AG09319 (cell line): ENCODE measurements around the gene SIRT2.
"Not testable (repeated sequence)": the region's sequence is repeated elsewhere in the genome, so short reads cannot be mapped to it uniquely, and the experiment has no call there.

Experiments used
- DNase-seq: peaks from one replicate; pipeline ENCODE4 v3.0.0-alpha.2; 2010; ENCODE audit warnings: low read depth; ENCODE audit errors: extremely low read depth
- TF ChIP-seq, protein P1 (sequence below): IDR thresholded peaks from 2 replicates; pipeline ENCODE4 v1.5.1; 2011; ENCODE audit warnings: low read depth, mild to moderate bottlenecking, inconsistent platforms, low read length, moderate library complexity

The SIRT2 gene

DNA sequence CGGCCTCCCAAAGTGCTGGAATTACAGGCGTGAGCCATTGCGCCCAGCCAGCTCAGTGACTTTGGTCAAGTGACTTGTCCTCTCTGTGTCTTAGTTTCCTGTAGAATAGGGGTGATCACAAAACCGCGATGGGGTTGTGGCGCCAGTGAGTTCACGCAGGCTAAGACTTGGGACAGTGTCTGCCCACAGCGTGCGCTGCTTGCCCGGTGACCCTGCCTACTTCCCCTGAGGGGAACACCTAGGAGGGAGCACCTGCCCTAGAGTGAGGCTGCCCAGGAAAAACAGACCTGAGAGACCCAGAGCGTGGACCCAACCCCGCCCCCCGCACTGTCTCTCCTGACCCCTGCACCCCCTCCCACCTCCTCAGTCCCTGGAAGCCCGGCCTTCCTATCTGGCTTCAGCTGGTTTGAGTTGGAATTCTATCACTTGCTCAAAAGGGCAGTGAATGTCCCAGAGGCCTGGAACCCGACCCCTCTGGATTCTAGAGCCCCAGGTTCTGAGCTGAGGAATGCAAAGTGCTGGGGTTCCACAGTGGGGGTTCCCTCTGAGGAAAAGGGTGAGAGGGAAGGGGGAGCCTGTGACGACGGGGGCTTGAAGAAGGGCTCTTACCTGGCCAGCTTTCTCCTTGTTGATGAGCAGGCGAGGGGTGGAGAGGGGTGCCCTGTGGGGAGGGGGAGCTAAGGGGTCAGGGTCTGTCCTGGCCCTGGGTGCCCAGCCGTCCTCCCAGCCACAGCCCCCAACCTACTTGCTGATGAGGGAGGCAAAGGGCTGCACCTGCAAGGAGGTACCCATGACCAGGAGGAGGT is 19.1 kb downstream of the SIRT2 start:
- DNase-seq, result no peak
- TF ChIP-seq, protein P1, sequence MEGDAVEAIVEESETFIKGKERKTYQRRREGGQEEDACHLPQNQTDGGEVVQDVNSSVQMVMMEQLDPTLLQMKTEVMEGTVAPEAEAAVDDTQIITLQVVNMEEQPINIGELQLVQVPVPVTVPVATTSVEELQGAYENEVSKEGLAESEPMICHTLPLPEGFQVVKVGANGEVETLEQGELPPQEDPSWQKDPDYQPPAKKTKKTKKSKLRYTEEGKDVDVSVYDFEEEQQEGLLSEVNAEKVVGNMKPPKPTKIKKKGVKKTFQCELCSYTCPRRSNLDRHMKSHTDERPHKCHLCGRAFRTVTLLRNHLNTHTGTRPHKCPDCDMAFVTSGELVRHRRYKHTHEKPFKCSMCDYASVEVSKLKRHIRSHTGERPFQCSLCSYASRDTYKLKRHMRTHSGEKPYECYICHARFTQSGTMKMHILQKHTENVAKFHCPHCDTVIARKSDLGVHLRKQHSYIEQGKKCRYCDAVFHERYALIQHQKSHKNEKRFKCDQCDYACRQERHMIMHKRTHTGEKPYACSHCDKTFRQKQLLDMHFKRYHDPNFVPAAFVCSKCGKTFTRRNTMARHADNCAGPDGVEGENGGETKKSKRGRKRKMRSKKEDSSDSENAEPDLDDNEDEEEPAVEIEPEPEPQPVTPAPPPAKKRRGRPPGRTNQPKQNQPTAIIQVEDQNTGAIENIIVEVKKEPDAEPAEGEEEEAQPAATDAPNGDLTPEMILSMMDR, result no peak

DNA sequence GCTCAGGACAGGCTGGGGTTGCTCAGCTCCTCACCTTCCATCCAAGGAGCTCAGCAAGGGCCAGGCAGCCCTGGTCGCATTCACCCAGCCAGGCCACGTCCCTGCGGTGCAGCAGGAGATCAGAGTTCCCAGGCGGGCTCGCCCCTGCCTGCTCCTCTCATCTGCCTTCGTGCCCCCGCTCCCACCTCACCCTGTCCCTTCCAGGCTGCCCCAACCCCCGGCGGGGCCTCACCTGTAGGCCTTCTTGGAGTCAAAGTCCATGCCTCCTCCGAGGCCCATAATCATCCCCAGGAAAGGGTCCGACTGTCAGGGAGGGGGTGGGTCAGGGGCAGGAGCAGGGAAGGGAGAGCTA is 20.0 kb downstream of the SIRT2 start:
- no peak for DNase-seq
- TF ChIP-seq, protein P1, result no peak

DNA sequence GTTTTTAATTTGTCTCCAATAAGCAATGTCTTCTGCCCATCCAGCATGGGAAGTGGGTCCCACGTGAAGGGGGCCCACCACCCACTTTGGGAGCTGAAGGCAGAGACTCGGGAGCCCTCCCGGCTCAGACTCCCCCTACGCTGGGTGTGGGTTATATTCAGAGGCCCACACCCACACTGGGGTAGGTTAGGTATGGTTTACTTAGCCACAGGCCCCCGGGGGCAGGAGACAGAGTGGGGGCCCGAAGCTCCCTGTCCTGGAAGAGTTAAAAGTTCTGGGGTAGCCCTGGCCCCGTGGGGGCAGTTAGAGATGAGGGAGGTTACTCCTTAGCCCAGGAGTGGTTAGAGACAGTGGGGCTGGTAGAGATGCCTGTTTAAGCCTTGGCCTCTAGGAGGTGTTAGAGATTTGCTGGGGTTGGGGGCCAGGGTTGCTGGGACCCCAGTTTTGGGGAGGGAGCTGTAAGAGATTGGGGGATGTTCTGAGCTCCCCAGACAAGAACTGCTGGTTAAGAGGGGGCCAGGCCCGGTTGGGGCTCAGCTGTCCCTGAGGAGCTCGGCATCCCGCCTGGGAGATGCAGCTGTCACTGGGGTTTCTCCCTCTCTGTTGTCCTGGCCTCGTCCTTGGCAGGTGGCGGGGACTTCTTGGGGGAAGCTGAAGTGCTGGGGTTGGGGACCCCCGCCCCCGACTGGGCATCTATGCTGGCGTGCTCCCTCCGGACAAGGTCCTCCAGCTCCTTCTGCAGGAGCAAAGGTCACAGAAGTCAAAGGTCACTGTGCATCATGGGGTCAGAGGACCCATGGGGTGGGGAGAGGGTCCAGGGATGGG is 20.6 kb downstream of the SIRT2 start:
- TF ChIP-seq, protein P1, result no peak
- DNase-seq, result no peak

DNA sequence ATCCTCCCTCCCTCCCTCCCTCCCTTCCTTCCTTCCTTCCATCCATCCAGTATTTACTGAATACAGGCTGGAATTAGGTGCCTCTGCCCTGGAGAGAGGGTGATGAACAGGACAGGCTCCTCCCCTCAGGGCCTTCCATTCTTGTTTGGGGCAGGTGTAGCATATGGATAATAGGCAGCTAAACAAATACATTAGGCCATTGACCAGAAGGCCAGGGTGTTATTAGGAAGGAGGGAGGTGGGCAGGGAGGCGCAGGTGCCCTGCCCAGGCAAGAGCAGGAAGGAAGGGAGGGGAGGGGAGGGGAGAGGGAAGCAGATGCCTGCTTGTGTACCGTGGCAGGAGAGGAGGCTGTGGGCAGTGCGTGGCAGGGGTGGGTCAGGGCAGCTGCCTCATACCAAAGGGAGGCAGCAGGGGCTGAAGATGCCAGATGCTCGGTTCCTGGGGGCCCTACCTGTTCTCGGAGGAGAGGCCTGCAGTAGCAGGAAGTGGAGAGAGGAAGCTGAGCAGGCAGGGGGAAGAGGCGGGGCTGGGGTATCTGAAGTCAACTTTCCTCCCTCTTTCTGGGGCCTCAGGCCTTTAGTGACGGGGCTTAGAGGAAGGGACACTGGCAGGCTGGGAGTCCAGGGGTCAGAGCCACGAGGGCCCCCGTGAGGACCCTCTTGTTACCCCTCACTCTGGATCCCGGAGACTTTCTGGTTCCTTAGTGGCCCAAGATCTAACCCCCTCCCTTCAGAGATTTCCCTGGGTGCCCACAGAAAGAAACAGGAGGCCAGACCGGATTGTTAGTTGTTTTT is 21.4 kb downstream of the SIRT2 start, which contains the start of gene RINL:
Gene RINL (minus strand): TSS at position 495 of the 794 bp plus-strand sequence. CDS start 1,533 bp downstream, outside the sequence.
- DNase-seq, result no peak
- TF ChIP-seq, protein P1, result no peak

DNA sequence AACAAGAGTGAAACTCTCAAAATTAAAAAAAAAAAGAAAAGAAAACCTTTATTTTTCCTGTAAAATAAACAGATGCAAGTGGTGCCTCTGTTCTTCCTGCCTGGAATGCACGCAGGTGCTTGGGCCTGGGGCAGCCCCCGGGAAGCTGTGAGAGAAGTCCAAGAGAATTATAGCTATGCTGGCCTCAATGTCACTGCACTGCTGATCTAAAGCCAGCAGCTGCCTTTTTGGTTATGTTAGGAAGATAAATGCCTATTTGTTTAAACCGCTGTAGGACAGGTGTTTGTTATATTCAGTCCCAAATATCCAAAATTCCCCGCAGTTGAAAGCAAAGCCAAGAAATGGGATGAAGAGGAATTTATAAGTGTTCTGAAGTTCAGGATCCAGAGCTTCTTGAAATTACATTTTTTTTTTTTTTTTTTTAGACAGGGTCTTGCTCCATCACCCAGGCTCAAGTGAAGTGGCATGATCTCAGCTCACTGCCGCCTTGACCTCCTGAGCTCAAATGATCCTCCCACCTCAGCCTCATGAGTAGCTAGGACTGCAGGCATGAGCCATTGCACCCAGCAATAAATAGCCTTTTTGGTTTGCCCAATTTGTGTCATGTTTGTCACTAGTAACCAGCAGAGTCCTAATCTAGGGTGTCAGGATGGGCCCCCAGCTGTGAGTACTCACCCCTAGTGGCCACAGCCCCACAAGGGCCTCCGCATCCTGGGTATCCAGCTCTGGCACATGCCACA is 23.6 kb downstream of the SIRT2 start:
- no peak for DNase-seq
- TF ChIP-seq, protein P1, result no peak

DNA sequence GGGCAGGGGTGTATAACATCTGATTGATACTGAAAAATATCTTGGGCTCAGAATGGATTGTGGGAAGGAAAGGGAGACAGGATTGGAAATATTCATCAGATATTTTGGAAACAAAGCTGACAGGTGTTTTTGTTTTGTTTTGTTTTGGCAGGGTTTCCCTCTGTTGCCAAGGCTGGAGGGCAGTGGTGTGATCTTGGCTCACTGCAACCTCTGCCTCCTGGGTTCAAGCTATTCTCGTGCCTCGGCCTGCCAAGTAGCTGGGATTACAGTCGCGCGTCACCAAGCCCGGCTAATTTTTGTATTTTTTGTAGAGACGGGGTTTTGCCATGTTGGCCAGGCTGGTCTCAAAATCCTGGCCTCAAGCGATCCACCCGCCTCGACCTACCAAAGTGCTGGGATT is 26.0 kb downstream of the SIRT2 start:
- not testable (repeated sequence) for DNase-seq

DNA sequence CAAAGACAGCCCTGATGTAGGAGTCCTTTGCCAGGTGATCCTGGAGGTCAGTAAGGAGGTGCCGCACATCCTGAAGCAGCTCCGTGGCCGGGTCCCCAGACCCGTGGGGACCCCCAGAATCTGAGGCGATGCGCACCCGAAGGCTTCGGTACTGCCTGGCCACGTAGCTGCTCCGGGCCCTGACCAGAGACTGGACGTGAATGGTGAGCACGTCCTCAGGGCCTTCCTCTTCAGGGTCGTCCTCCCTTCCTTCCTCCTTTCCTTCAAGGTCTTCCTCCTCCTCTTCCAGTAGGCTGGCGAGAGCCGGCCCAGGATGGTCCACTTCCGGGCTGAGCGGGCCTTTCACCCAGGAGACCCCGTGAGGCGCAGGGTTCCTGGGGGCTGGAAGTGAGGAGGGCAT is 28.8 kb downstream of the SIRT2 start:
- no peak for DNase-seq
- TF ChIP-seq, protein P1, result no peak
